Measurements from ENCODE around the gene SAMD4A.

DNA sequence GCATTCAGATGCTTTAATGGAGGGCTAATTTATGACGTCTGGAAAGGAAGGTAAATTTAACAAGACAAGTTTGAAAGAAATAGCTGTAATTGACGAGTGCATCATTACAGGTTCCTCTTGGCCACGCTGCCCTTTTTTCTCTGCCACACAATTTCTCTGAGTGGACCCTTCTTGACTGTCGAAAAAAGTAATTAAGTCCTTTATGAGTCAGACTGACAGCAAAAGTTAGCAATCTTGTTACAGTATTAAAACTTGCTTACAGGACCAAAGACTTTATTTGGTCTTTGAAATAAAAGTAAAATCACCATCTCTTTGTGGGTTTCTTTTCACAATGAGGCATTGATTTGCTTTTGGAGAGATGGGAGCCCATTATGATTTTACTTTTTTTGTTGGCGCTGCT, 42.6 kb downstream of the SAMD4A start:
- TF ChIP-seq ELF4 (IDR thresholded peaks at IDR 0.05) (no peak), FOXM1 (IDR thresholded peaks at IDR 0.05; ENCODE audit: borderline replicate concordance) (no peak), SP1 (IDR thresholded peaks at IDR 0.05) (no peak), FOXK2 (IDR thresholded peaks at IDR 0.05) (no peak)

All from HEK293T (cell line).